GM13977 (cell line): ENCODE measurements around the gene TSSK6.

Experiments
- DNase-seq: peaks from one replicate; pipeline ENCODE4 v3.0.0; 2012; ENCODE audit warnings: low spot score
- in situ Hi-C: fragments of 300-500 bp; cut with MboI; formaldehyde crosslinking; loops from one replicate; pipeline ENCODE4 v1.12.0; 2022; ENCODE audit warnings: low sequenced_read_pairs, low pct_unique_long_range_greater_than_20kb, mixed read lengths, inconsistent platforms; ENCODE audit not compliant: unreplicated experiment
- TF ChIP-seq, protein P1 (sequence below): IDR thresholded peaks from 2 replicates; pipeline ENCODE4 v1.5.1; 2012; ENCODE audit warnings: mild to moderate bottlenecking, control low read depth; ENCODE audit not compliant: insufficient read depth; ENCODE audit errors: extremely low read depth, missing control alignments

Gene TSSK6

DNA sequence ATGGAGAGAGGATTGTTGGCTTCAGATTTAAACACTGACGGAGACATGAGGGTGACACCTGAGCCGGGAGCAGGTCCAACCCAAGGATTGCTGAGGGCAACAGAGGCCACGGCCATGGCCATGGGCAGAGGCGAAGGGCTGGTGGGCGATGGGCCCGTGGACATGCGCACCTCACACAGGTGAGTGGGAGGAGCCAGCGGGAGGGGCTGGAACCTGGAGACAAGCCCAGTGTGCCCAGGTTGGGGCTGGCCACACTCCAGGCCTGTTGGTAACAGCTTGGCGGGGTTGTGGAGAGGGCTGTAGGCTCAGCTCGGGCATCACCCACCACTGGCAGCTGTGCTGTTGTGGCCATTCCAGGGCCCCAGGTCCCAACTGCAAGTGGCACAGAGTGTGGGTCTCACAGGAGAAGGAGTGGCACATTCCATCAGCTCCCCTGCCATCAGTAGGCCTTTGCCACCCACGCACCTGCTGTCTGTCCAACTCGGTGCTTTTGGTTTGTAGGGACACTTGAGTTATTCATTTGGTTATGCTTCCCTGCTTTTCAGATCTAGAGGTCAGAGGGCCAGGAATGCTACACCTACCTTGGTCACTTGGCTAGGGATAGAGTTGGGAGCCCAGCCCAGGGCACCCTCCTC, 49.8 kb downstream of the TSSK6 start:
- in situ Hi-C loops = no loop called here
- no peak for DNase-seq
- TF ChIP-seq, protein P1, sequence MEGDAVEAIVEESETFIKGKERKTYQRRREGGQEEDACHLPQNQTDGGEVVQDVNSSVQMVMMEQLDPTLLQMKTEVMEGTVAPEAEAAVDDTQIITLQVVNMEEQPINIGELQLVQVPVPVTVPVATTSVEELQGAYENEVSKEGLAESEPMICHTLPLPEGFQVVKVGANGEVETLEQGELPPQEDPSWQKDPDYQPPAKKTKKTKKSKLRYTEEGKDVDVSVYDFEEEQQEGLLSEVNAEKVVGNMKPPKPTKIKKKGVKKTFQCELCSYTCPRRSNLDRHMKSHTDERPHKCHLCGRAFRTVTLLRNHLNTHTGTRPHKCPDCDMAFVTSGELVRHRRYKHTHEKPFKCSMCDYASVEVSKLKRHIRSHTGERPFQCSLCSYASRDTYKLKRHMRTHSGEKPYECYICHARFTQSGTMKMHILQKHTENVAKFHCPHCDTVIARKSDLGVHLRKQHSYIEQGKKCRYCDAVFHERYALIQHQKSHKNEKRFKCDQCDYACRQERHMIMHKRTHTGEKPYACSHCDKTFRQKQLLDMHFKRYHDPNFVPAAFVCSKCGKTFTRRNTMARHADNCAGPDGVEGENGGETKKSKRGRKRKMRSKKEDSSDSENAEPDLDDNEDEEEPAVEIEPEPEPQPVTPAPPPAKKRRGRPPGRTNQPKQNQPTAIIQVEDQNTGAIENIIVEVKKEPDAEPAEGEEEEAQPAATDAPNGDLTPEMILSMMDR = no peak

DNA sequence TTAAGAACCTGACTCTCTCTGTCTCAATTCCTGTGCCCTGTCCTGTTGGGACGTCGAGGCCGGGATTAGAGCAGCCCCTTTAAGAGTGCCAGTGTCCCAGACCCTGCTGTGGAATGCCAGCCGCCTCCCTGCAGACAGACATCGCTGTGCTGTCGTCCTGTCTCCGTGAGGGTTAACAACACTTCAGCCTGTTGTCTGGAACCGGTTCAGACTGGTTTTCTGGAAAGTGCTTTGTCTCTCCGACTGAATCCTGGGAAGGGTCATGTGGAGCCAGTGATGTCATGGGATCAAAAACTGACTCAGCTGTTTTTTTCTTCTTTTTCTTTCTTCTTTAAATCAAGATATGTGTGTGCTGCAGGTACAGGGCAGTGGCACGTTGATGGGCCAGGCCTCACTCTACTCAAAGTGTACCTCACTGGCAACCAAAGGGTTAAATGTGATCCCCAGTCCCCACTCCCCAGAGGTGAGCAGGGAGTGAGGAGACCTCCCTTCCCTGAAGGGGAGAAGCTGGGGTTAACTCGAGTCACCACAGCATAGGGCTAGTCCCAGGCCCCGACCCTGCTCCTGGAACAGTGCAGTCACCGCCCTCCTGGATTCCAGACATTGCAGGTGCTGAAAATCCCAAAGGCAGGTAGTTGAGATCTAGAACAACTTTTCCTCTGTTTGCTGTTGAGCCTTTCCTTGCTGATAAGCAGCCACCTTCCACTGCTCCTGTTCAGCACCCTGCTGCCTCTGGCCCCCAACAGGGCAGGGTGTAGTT, 50.8 kb downstream of the TSSK6 start:
- in situ Hi-C loops = no loop called here
- TF ChIP-seq, protein P1 = no peak
- DNase-seq = no peak
